HL-60 (cell line): ENCODE results near the gene BABAM2.

ENCODE experiments used
- POLR2AphosphoS5 ChIP-seq: IDR thresholded peaks from 2 replicates; pipeline ENCODE4 v1.6.1; 2012; ENCODE audit warnings: low read depth
- TF ChIP-seq, protein P1 (sequence below): IDR thresholded peaks from one replicate; pipeline ENCODE4 v1.5.1; 2011; ENCODE audit warnings: low read length, control low read depth, inconsistent platforms; ENCODE audit not compliant: insufficient read depth
- TF ChIP-seq, protein P2 (sequence below): IDR thresholded peaks from 2 replicates; pipeline ENCODE4 v1.6.1; 2012; ENCODE audit warnings: low read depth; ENCODE audit not compliant: insufficient replicate concordance

DNA sequence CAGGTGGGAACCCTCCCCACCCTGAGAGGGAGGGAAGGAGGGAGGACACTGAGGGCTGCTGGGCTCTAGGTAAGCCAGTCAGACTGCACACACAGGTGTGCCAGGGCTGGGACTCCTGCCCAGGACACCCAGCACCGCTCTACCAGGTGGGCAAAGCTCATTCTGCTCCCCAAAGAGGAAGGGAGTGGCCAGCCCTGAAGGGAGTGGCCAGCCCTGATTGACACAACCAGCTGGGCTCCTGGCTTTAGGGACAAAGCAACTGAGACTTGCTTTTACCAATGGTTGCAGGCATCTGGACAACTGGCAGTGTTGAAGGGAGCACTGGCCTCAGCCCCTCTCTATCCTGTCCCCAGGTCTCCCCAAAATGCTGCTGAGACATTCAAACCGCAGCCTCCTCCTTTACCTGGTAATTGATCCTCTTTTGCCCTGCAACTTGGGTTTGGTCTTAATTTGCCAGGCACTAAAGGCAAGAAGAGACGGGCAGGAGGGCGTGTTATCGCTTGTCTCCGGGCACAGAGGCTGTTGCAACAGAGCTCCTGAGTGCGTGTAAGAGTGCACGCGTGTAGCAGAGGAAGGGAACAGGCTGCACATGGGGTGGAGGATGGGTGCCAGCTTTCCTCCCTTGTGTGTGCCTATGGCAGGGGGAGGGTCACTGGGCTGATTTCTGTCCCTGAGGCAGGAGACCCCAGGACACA is 487.6 kb downstream of the BABAM2 start:
- TF ChIP-seq, protein P1, sequence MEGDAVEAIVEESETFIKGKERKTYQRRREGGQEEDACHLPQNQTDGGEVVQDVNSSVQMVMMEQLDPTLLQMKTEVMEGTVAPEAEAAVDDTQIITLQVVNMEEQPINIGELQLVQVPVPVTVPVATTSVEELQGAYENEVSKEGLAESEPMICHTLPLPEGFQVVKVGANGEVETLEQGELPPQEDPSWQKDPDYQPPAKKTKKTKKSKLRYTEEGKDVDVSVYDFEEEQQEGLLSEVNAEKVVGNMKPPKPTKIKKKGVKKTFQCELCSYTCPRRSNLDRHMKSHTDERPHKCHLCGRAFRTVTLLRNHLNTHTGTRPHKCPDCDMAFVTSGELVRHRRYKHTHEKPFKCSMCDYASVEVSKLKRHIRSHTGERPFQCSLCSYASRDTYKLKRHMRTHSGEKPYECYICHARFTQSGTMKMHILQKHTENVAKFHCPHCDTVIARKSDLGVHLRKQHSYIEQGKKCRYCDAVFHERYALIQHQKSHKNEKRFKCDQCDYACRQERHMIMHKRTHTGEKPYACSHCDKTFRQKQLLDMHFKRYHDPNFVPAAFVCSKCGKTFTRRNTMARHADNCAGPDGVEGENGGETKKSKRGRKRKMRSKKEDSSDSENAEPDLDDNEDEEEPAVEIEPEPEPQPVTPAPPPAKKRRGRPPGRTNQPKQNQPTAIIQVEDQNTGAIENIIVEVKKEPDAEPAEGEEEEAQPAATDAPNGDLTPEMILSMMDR = no peak
- peak; percentile 88 for TF ChIP-seq POLR2AphosphoS5
- TF ChIP-seq, protein P2, sequence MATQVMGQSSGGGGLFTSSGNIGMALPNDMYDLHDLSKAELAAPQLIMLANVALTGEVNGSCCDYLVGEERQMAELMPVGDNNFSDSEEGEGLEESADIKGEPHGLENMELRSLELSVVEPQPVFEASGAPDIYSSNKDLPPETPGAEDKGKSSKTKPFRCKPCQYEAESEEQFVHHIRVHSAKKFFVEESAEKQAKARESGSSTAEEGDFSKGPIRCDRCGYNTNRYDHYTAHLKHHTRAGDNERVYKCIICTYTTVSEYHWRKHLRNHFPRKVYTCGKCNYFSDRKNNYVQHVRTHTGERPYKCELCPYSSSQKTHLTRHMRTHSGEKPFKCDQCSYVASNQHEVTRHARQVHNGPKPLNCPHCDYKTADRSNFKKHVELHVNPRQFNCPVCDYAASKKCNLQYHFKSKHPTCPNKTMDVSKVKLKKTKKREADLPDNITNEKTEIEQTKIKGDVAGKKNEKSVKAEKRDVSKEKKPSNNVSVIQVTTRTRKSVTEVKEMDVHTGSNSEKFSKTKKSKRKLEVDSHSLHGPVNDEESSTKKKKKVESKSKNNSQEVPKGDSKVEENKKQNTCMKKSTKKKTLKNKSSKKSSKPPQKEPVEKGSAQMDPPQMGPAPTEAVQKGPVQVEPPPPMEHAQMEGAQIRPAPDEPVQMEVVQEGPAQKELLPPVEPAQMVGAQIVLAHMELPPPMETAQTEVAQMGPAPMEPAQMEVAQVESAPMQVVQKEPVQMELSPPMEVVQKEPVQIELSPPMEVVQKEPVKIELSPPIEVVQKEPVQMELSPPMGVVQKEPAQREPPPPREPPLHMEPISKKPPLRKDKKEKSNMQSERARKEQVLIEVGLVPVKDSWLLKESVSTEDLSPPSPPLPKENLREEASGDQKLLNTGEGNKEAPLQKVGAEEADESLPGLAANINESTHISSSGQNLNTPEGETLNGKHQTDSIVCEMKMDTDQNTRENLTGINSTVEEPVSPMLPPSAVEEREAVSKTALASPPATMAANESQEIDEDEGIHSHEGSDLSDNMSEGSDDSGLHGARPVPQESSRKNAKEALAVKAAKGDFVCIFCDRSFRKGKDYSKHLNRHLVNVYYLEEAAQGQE = no peak
